Fibroblast of lung (primary cell): ENCODE data around the gene PASD1. TPM values are rescaled to one million over a fixed set of nuclear protein-coding genes. Genes with fewer than 3 reads are reported as not detected.

Experiments used
- DNase-seq, 2 donors: peaks; one replicate each; pipeline versions ENCODE4 v3.0.0 to v3.0.0-alpha.2; 2010; ENCODE audit warnings: low read depth in 2 of 2
- H2AFZ ChIP-seq: 2 replicates; pipeline ENCODE4 v1.5.1; 2012; ENCODE audit warnings: low read length, control low read depth, inconsistent platforms
- H3K27ac ChIP-seq: 2 replicates; pipeline ENCODE4 v1.5.1; 2011; ENCODE audit warnings: low read length, control low read depth; ENCODE audit not compliant: insufficient read depth
- H3K27me3 ChIP-seq: 2 replicates; pipeline ENCODE4 v1.5.1; 2011; ENCODE audit warnings: mild to moderate bottlenecking, low read length; ENCODE audit not compliant: control insufficient read depth, insufficient read depth
- H3K36me3 ChIP-seq: 2 replicates; pipeline ENCODE4 v1.5.1; 2011; ENCODE audit warnings: low read length; ENCODE audit not compliant: control insufficient read depth, insufficient read depth
- H3K4me1 ChIP-seq: 2 replicates; pipeline ENCODE4 v1.5.1; 2011; ENCODE audit warnings: low read length; ENCODE audit not compliant: control insufficient read depth, insufficient read depth; ENCODE audit errors: extremely low read depth
- H3K4me2 ChIP-seq: 2 replicates; pipeline ENCODE4 v1.5.1; 2011; ENCODE audit warnings: low read length, control low read depth; ENCODE audit not compliant: insufficient read depth; ENCODE audit errors: extremely low read depth
- H3K4me3 ChIP-seq, 4 experiments: fragments of 200-600 bp in 1 of 4; sonication (generic) in 1 of 4; replicated peaks in 1 of 4; 2 replicates each; pipeline ENCODE4 v1.5.1; 2011 to 2016; ENCODE audit warnings: low read length in 4 of 4, low read depth in 3 of 4, mild to moderate bottlenecking in 3 of 4, control low read depth in 2 of 4, inconsistent platforms in 1 of 4, mixed read lengths in 1 of 4; ENCODE audit not compliant: insufficient read depth in 1 of 4; ENCODE audit errors: control extremely low read depth in 1 of 4
- H3K79me2 ChIP-seq: 2 replicates; pipeline ENCODE4 v1.5.1; 2012; ENCODE audit warnings: mild to moderate bottlenecking, low read length, inconsistent platforms; ENCODE audit not compliant: control insufficient read depth, insufficient read depth
- H3K9ac ChIP-seq: 2 replicates; pipeline ENCODE4 v1.5.1; 2011; ENCODE audit warnings: mild to moderate bottlenecking, low read length, control low read depth; ENCODE audit not compliant: insufficient read depth
- H3K9me3 ChIP-seq: 2 replicates; pipeline ENCODE4 v1.5.1; 2012; ENCODE audit warnings: low read depth, low read length; ENCODE audit not compliant: control insufficient read depth, insufficient read depth
- H4K20me1 ChIP-seq: 2 replicates; pipeline ENCODE4 v1.5.1; 2011; ENCODE audit warnings: low read length; ENCODE audit not compliant: control insufficient read depth, insufficient read depth; ENCODE audit errors: extremely low read depth
- EZH2 ChIP-seq: IDR thresholded peaks from 2 replicates; pipeline ENCODE4 v1.5.1; 2012; ENCODE audit warnings: low read length, control low read depth, mild to moderate bottlenecking; ENCODE audit errors: missing control alignments
- polyA plus RNA-seq, 2 donors: library from polyadenylated mRNA; depleted of rRNA in 1 of 2; stranded (reverse) in 1 of 2; unstranded in 1 of 2; fragments of >200 nt; gene quantifications; 2 replicates each; pipeline ENCODE4 v1.2.1, GENCODE V29; 2011 to 2012; ENCODE audit warnings: missing spikeins in 1 of 2
- total RNA-seq: library from RNA; depleted of rRNA; stranded (reverse); fragments of >200 nt; gene quantifications from 2 replicates; pipeline ENCODE4 v1.2.1, GENCODE V29; 2014
- TF ChIP-seq, protein P1 (sequence below), 2 donors: IDR thresholded peaks in 1 of 2; conservative IDR thresholded peaks in 1 of 2; 1 replicate in 1 of 2; 2 replicates in 1 of 2; pipeline ENCODE4 v1.5.1; 2011 to 2012; ENCODE audit warnings: low read length in 2 of 2, control low read depth in 1 of 2, inconsistent platforms in 1 of 2, low read depth in 1 of 2, mild to moderate bottlenecking in 1 of 2

The PASD1 gene
- total and polyA plus RNA-seq, 2 donors (not counting 1 experiment from before 2014, with no cell fraction given): not detected

GRCh38 chrX:151711787-151712186 lies 148.3 kb downstream of the PASD1 start:
- H3K9me3 ChIP-seq: no peaks in the 10 kb centered on the region
- no peak overlapping the region for H2AFZ ChIP-seq
- DNase-seq: no peak
- H3K9ac ChIP-seq: no peak overlapping the region
- H4K20me1 ChIP-seq: no peaks in the 10 kb centered on the region
- no peaks in the 10 kb centered on the region for H3K4me1 ChIP-seq
- H3K27me3 ChIP-seq: no peaks in the 10 kb centered on the region
- H3K4me3 ChIP-seq: no peak overlapping the region
- TF ChIP-seq, protein P1, sequence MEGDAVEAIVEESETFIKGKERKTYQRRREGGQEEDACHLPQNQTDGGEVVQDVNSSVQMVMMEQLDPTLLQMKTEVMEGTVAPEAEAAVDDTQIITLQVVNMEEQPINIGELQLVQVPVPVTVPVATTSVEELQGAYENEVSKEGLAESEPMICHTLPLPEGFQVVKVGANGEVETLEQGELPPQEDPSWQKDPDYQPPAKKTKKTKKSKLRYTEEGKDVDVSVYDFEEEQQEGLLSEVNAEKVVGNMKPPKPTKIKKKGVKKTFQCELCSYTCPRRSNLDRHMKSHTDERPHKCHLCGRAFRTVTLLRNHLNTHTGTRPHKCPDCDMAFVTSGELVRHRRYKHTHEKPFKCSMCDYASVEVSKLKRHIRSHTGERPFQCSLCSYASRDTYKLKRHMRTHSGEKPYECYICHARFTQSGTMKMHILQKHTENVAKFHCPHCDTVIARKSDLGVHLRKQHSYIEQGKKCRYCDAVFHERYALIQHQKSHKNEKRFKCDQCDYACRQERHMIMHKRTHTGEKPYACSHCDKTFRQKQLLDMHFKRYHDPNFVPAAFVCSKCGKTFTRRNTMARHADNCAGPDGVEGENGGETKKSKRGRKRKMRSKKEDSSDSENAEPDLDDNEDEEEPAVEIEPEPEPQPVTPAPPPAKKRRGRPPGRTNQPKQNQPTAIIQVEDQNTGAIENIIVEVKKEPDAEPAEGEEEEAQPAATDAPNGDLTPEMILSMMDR (conservative IDR thresholded peaks at IDR 0.05 in 1 of 2, IDR thresholded peaks at IDR 0.05 in 1 of 2; ENCODE audit: low read depth in 1 of 2, low read length in 2 of 2): no peak
- no peak for TF ChIP-seq EZH2
- H3K4me2 ChIP-seq: no peak overlapping the region
- H3K36me3 ChIP-seq: no peaks in the 10 kb centered on the region
- H3K27ac ChIP-seq: no peak overlapping the region
- H3K79me2 ChIP-seq: no peaks in the 10 kb centered on the region

DNA sequence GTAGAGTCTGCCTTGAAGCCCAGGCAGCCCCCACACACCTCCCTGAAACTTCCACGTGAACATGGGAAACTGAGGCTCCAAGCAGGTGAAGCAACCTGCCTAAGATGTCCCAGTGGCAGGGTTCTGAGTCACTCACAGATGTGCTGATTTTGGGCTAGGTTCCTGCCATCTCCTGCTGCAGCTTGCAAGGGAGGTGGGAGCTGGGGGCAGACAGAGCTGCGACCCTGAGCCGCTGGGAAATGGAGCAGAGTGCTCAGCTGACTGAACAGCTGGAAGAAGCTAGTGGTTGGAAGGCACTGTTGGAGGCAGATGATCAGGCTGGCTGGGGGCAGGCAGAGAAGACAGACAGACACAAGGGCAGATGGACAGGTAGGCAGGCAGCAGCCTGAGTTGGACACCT lies 148.8 kb downstream of the PASD1 start:
- Histone ChIP-seq H3K9ac (no peak overlapping the region), H3K27ac (no peak overlapping the region), H4K20me1 (no peaks in the 10 kb centered on the region), H2AFZ (no peak overlapping the region), H3K4me3 (no peak overlapping the region), H3K9me3 (no peaks in the 10 kb centered on the region), H3K27me3 (no peaks in the 10 kb centered on the region), H3K79me2 (no peaks in the 10 kb centered on the region), H3K4me2 (no peak overlapping the region), H3K36me3 (no peaks in the 10 kb centered on the region), H3K4me1 (no peaks in the 10 kb centered on the region)
- no peak for TF ChIP-seq EZH2
- TF ChIP-seq, protein P1 (conservative IDR thresholded peaks at IDR 0.05 in 1 of 2, IDR thresholded peaks at IDR 0.05 in 1 of 2; ENCODE audit: low read depth in 1 of 2, low read length in 2 of 2): no peak
- DNase-seq: no peak

GRCh38 chrX:151713849-151714248 lies 150.4 kb downstream of the PASD1 start:
- TF ChIP-seq, protein P1 (conservative IDR thresholded peaks at IDR 0.05 in 1 of 2, IDR thresholded peaks at IDR 0.05 in 1 of 2; ENCODE audit: low read depth in 1 of 2, low read length in 2 of 2): peak; percentile 7 to 19
- no peak for TF ChIP-seq EZH2
- no peak overlapping the region for H3K4me2 ChIP-seq
- H3K79me2 ChIP-seq: no peaks in the 10 kb centered on the region
- no peak overlapping the region for H3K9ac ChIP-seq
- no peaks in the 10 kb centered on the region for H3K9me3 ChIP-seq
- no peak overlapping the region for H3K27ac ChIP-seq
- no peaks in the 10 kb centered on the region for H3K4me1 ChIP-seq
- H4K20me1 ChIP-seq: no peaks in the 10 kb centered on the region
- H3K4me3 ChIP-seq: no peak overlapping the region
- no peaks in the 10 kb centered on the region for H3K27me3 ChIP-seq
- no peak overlapping the region for H2AFZ ChIP-seq
- H3K36me3 ChIP-seq: no peaks in the 10 kb centered on the region
- DNase-seq: peak; percentile 0 to 7
